Right atrium auricular region (tissue), 2 donors: ENCODE data around the gene TEX54. TPM values are rescaled to one million over a fixed set of nuclear protein-coding genes. Genes with fewer than 3 reads are reported as not detected.

ENCODE experiments used
- DNase-seq: peaks from one replicate; pipeline ENCODE4 v3.0.0-alpha.2; 2019; ENCODE audit warnings: low spot score
- H3K27ac ChIP-seq, 2 donors: fragments of 200-600 bp; sonication (generic); 1 replicate in 1 of 2; 2 replicates in 1 of 2; pipeline ENCODE4 v1.5.1; 2016 to 2019
- H3K27me3 ChIP-seq, 2 donors: fragments of 200-600 bp; sonication (generic); one replicate each; pipeline versions ENCODE4 v1.5.1 to v1.6.0; 2017 to 2019
- H3K36me3 ChIP-seq: fragments of 200-600 bp; sonication (generic); one replicate; pipeline ENCODE4 v1.5.1; 2016
- H3K4me1 ChIP-seq, 2 donors: fragments of 200-600 bp; sonication (generic); one replicate each; pipeline versions ENCODE4 v1.5.1 to v1.6.0; 2017 to 2019
- H3K4me3 ChIP-seq, 2 donors: fragments of 200-600 bp; sonication (generic); 1 replicate in 1 of 2; 2 replicates in 1 of 2; pipeline ENCODE4 v1.5.1; 2017 to 2019; ENCODE audit warnings: mild to moderate bottlenecking in 1 of 2, moderate library complexity in 1 of 2
- H3K9me3 ChIP-seq, 2 donors: fragments of 200-600 bp; sonication (generic); one replicate each; pipeline ENCODE4 v1.5.1; 2019
- CTCF ChIP-seq, 2 donors: fragments of 200-600 bp; sonication (generic); IDR thresholded peaks; one replicate each; pipeline ENCODE4 v1.5.1; 2019; ENCODE audit warnings: antibody characterized with exemption in 2 of 2
- total RNA-seq, 2 donors: library from RNA; depleted of rRNA; stranded (reverse); fragments of >200 nt; gene quantifications; one replicate each; pipeline ENCODE4 v1.1.0, GENCODE V29; 2016

TEX54 gene
- total RNA-seq, 2 donors from 2014 or later: not detected

- peak overlapping the region; percentile 65 to 70 for H3K27ac ChIP-seq
- TF ChIP-seq CTCF (IDR thresholded peaks at IDR 0.05): no peak
- no peaks in the 10 kb centered on the region for H3K9me3 ChIP-seq
- H3K4me3 ChIP-seq: peak overlapping the region; percentile 51 to 78
- no peak for DNase-seq
- H3K4me1 ChIP-seq: peaks cover 0 to 32% of the 10 kb centered on the region in 2 donors
- peaks cover 29% of the 10 kb centered on the region for H3K36me3 ChIP-seq
- no peaks in the 10 kb centered on the region for H3K27me3 ChIP-seq
Observed at GRCh38 chr11:62856333-62856895, 23.8 kb upstream of the TEX54 start.

GRCh38 chr11:62855571-62856332 is 23.1 kb upstream of the TEX54 start:
- DNase-seq: peak; percentile 96
- no peaks in the 10 kb centered on the region for H3K27me3 ChIP-seq
- peaks cover 0 to 32% of the 10 kb centered on the region in 2 donors for H3K4me1 ChIP-seq
- H3K36me3 ChIP-seq: peaks cover 29% of the 10 kb centered on the region
- peak in 1 of 2 donors; percentile 19 for TF ChIP-seq CTCF (IDR thresholded peaks at IDR 0.05)
- peak overlapping the region; percentile 51 to 78 for H3K4me3 ChIP-seq
- H3K27ac ChIP-seq: peak overlapping the region; percentile 65 to 70
- H3K9me3 ChIP-seq: no peaks in the 10 kb centered on the region

- Histone ChIP-seq H3K36me3 (peaks cover 29% of the 10 kb centered on the region), H3K27me3 (no peaks in the 10 kb centered on the region), H3K27ac (peak overlapping the region; percentile 63 to 70), H3K9me3 (no peaks in the 10 kb centered on the region), H3K4me1 (peaks cover 0 to 32% of the 10 kb centered on the region in 2 donors), H3K4me3 (peak overlapping the region; percentile 51 to 78)
- DNase-seq: no peak
- no peak for TF ChIP-seq CTCF (IDR thresholded peaks at IDR 0.05)
Observed at GRCh38 chr11:62854825-62855570, 22.4 kb upstream of the TEX54 start.

- no peak for TF ChIP-seq CTCF (IDR thresholded peaks at IDR 0.05)
- Histone ChIP-seq H3K36me3 (peaks cover 29% of the 10 kb centered on the region), H3K4me3 (peak overlapping the region; percentile 51 to 78), H3K27ac (peak overlapping the region in 1 of 2 donors; percentile 70), H3K9me3 (no peaks in the 10 kb centered on the region), H3K4me1 (peaks cover 0 to 32% of the 10 kb centered on the region in 2 donors), H3K27me3 (no peaks in the 10 kb centered on the region)
- DNase-seq: no peak
Observed at GRCh38 chr11:62854013-62854824, 21.6 kb upstream of the TEX54 start.

- H3K27ac ChIP-seq: no peak overlapping the region
Observed at GRCh38 chr11:62853279-62853965, 20.8 kb upstream of the TEX54 start.

More at GRCh38 chr11:62853279-62853965, 20.8 kb upstream of the TEX54 start:
- Histone ChIP-seq H3K27me3 (no peaks in the 10 kb centered on the region), H3K36me3 (peaks cover 29% of the 10 kb centered on the region), H3K9me3 (no peaks in the 10 kb centered on the region), H3K4me1 (peaks cover 0 to 32% of the 10 kb centered on the region in 2 donors), H3K4me3 (no peak overlapping the region)
- no peak for TF ChIP-seq CTCF (IDR thresholded peaks at IDR 0.05)
- no peak for DNase-seq
